Stimulated activated CD8-positive, alpha-beta memory T cell treated with anti-CD3 and anti-CD28 coated beads, Interleukin-12 subunit alpha, Interleukin-12 subunit beta, amount 100 ng/mL, for 24 hours (primary cell): ENCODE data around the gene CLTC.

ENCODE experiments used
- DNase-seq: peaks from one replicate; pipeline ENCODE4 v3.0.0-alpha.2; 2020; ENCODE audit errors: extremely low read depth

The CLTC gene

DNA sequence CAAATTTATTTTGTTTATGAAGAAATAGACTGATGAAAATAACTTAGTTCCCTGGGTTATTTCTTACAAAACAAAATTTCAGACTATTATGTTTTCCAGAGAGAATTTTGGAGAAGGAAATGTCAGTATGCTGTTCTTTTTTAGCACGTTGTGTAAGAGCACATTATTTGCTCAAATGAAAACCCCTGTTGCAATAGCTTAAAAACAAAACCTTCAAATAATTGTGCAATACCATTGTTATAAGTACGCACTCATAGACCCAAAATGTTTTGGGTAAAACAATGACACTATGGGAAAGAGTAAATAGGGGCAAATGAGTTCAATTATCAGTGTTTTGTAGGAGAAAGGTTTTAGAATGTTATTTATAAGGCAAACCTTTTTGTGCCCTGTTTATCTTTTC lies 106.0 kb downstream of the CLTC start:
- DNase-seq = no peak

DNA sequence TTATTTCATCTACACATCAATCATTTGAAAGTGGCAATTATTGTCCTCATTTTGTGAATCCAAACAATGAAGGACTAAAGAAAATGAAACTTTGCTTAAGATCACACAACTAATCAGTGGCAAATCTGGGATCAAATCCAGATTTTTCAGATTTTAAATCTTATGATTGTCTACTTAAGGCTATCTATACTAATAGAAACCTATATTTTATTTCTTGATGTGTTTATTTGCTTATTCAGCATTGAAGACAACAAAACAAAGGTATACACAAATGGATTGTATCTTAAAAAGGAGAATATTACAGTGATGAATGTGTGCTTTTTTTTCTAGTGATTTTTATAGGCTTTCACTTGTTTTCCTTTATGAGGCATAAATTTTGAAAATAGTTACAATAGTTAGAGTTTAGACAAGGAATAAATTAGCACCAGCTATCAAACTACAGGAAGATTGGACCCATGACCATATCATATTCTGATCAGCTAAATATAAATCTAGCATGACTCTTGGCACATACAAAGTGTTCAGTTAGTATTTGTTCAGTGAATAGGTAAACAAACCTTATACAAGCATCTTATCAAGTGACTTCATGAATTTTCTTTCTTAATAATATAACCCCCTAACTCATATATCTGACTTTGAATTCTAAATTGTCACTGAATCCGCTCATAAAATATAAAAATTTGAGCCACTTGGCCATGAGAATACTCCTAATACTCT lies 108.3 kb downstream of the CLTC start:
- no peak for DNase-seq

GRCh38 chr17:59730268-59730834 lies 110.7 kb downstream of the CLTC start:
- DNase-seq = no peak

DNA sequence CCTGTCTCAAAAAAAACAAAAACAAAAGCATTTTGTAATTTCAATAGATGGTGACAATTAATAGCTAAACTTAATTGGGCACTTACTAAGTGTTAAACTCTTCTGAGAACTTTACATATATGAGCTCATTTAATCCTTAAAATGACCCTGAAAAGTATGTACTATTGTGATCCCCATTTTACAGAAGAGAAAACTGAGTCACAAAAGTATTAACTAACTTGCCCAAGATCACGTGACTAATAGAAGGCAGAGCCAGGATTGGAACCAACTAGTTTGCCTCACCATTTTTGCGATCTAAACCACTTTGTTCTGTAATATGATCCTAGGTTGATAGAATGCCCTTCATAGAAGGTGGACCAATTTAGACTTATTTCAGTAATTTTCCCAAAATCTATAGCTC lies 114.0 kb downstream of the CLTC start:
- DNase-seq = no peak

- DNase-seq = no peak
Measured at GRCh38 chr17:59734226-59734625, 114.5 kb downstream of the CLTC start.

DNA sequence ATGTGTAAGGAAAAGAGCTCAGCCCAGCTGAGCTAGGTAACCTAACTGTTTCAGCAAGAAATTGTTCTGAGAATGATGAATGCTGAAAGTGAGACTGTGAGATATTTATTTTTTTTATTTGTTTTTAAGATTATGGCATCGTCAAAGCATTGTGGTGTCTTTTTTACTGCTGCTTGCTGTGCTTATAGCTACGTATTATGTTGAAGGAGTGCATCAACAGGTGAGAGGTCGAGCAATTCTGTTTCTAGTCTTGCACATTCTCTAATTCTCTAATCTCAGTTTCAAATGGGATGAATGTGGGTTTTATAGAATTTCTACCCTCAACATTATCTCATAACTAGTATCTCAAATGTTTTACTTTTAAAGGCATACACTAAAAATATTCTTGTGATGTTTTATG lies 117.6 kb downstream of the CLTC start:
- no peak for DNase-seq

DNA sequence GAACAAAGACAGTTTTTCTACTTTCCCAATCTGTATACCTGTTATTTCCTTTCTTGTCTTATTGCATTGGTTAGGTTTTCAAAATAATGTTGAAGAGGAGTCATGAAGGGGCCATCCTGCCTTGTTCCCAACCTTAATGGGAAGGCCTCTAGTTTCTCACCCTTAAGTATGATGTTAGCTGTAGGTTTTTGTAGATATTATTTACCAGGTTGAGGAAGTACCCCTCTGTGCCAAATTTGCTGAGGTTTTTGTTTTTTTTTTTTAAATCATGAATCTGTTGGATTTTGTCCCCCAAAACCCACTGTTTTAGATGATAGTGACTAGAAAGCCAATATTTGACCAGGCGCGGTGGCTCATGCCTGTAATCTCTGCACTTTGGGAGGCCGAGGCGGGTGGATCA lies 124.1 kb downstream of the CLTC start:
- no peak for DNase-seq

- no peak for DNase-seq
Measured at GRCh38 chr17:59745040-59745439, 125.3 kb downstream of the CLTC start.
